DMS53 treated with DMSO at 0.1 percent for 48 hours (cell line): ENCODE results near the gene BICC1.
"Not testable (repeated sequence)": the region's sequence is repeated elsewhere in the genome, so short reads cannot be mapped to it uniquely, and the experiment has no call there.

Source experiments
- DNase-seq: peaks from one replicate; lab custom pipeline; 2025; ENCODE audit not compliant: unreplicated experiment; lab: John Stamatoyannopoulos, UW

Gene BICC1

GRCh38 chr10:58590152-58590840 lies 77.6 kb downstream of the BICC1 start:
- no peak for DNase-seq

DNA sequence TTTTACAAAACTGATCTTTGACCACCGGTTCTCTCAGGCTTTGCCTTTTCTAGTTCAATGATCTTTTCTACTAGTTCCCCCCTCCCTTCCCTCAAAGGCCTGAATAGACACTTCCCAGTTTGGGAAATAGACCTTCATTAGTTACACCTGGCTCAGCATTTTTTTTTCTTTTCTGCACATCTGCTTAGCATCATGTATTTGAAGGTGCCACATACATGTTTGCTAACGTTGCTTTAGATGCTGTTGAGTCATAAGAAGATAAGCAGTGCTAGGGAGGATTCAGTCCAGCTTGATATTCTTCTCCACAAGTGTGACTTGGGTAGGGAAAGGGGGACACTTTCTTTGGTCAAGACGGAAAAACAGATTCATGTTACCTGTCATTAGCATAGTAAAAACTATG lies 78.3 kb downstream of the BICC1 start:
- DNase-seq, result no peak

GRCh38 chr10:58593008-58593407 lies 80.3 kb downstream of the BICC1 start:
- no peak for DNase-seq

DNA sequence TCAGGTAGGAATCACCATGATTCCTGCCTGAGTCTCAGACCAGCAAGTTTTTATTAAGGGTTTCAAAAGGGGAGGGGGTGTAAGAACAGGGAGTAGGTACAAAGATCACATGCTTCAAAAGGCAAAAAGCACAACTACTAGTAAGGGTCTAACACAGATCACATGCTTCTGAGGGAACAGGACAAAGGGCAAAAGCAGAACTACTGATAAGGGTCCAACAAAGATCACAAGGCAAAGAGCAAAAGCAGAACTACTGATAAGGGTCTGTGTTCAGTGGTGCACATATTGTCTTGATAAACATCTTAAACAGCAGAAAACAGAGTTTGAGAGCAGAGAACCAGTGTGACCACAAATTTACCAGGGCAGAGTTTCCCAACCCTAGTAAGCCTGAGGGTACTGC lies 84.5 kb downstream of the BICC1 start:
- DNase-seq, result not testable (repeated sequence)

DNA sequence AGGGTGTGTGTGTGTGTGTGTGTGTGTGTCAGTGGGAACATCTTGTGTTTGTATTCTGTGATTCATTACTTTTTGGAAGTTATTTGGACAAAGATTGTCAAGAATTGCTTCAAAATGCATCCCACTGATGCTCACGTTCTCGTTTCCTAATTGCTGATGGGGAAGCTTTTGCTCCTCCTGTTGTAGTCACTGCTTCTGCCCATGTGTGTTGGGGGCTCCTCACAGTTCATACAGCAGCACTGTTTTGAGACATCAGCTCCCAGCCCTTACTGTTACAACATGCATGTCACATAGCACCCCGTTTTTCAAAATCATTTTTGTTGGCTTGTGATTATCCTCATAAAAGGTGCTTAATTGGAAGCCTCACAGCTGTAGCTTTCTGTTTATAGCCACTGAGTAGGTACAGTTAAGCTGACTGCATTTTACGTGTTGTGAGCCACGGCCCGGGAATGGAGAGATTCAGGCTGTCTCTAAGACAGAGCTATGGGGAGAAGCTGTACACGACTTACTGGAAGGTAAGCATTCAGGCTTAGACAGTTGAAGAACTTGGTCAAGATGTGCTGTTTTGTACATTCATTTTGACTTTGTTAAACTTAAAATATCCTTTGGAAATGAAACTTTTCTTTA lies 87.4 kb downstream of the BICC1 start:
- no peak for DNase-seq

DNA sequence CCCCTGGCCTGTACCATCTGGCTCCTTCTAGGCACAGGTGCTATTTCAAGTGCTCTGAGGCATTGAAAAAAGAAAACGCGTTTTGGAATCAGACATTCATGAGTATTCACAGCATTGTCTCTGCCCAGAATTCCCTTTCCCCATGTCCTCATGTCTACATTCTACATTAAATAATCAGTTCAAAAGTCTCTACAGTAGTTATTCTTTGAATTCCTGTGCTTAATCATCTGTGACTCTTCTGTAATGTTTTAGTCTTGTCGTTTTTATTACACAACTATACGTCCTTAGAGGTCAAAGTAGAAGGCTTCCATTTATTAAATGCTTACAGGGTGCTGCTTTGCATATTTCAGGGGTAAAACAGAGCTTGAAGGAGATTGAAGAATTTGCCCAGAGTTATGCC lies 95.7 kb downstream of the BICC1 start:
- no peak for DNase-seq

DNA sequence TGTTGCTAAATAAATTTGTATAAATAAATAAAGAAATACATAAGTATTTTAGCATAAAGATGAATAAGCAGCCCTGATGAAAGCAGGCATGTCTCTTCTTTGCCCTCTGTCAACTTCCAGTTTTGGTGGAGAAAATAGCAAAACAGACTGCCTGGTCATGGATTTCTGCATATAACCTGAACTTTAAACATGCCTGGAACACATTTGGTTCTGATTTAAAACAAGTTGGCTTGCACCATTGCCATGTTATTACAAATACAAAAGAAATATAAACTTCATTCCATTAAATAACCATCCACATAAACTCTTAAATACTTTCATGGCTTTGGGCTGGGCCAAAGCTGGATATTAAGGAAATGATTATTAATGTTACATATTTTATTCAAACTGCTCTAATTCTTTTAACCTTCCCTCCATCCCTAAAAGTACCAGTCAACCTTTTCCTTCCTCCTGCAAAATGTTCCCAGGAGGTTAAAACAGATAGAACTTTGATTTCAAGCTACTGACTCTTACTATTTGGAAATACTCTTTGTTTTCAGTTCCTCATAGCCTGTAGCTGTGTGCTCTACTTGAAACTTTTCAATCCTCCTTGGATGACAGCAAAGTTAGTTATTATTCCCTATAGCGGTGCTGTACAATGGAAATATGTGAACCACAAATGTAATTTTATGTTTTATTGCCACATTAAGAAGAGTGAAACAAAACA lies 96.3 kb downstream of the BICC1 start:
- no peak for DNase-seq

- DNase-seq, result no peak
These were observed 97.0 kb downstream of the BICC1 start for GRCh38 chr10:58609532-58610150.

DNA sequence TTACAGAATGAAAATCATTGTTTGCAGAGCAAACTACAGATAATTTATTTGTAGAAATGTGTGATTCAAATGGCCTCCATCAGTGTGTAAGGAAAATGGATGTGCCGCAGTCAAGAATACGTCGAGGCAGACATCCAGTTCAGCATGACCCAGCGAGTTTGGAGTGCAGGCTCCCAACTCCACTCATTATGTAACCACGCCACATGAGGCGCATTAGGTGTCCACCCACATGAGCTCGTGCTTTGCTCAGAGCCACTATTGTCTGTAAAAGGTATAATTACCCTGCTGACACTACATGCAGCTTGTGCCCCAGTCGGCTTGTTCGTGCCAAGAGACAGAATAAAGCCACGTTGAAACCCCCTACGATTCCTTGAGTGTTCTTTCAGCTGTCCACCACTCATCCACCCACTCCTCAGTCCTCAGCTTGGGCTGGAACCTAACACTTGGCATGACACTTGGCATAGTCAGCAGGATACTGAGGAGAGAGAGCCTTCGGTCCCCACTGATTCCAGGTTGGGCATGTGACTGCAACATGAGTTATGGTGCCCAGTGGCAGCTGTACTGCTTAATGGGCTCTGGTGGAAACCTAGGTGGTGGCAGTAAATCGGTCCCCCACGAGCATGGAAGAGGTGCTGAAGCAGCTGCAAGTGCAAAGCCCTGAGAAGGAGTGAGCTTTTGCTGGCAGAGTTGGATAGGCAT lies 102.7 kb downstream of the BICC1 start:
- DNase-seq, result no peak

GRCh38 chr10:58618158-58618676 lies 105.5 kb downstream of the BICC1 start:
- DNase-seq, result no peak

GRCh38 chr10:58621379-58622077 lies 108.9 kb downstream of the BICC1 start:
- no peak for DNase-seq

DNA sequence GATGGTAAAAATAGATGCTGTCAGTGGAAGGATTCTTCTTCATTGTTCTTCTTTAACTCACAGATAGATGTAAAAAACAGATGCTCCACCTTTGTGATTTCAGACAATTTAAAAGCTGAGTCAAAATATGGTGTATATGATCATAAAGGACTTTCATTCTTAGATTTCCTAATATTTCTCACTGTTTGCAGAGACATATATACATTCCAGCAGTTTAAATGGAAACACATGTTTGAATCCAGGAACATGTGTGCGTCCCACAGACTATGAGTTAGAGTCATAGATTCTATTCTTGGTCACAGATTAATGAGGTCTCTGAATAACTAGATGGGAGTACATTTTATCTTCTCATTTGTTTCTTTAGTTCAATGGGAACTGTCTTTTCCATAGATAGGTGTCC lies 109.6 kb downstream of the BICC1 start:
- DNase-seq, result no peak

DNA sequence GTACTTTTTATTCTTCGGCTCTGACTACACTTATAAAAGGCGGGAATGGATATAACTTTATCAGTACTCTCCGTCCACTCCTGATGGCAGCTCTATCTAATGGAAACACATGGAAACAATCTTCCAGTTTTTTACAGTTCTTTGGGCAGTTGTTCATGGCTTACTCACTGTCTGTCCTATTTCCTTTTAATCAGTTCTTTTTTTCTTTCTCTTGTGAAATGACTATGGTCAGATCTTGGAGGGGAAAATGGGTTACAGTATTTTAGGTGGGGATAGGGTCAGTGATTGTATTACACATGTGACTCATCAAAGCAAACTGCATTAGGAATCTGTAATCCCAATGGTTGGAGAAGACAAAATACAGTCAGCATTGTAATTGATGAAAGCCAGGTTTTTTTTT lies 112.4 kb downstream of the BICC1 start:
- DNase-seq, result no peak

DNA sequence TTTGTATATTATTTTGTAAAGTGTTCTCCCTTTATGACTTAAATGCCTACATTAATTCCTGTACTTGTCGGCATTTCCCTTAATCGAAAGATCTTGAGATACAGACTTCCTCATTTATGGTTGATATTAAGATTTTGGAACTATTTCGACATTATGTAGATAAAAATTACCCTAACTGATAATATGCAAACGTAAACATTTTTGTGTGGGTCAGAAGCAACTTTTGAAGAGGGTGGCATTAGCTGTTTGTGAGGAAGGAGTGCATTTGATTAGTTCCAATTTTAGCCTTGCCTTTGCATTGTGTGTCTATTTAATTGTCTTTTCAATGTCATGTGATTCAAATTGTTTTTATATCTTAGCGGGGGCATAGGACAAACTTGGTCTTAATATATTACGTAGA lies 114.7 kb downstream of the BICC1 start:
- DNase-seq, result no peak

GRCh38 chr10:58631715-58632114 lies 119.0 kb downstream of the BICC1 start:
- no peak for DNase-seq

DNA sequence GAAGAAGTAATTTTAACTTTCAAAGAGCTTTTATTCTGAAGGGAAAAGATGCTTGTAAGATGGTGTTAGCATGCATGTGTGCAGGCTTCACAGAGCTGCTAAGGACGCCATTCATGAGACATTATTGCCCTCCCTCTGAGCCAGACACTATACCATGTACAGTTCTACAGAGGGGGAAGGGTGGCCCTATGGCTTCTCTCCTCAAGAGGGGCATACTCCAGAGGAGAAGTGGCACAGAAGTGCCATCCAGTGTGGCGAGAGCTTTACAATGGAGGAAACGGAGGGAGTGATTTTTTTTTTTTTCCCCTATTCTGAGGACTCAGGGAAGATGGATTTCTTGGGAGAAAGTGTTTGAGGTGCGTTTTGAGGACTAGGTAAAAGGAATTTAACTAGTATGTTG lies 119.5 kb downstream of the BICC1 start:
- no peak for DNase-seq

GRCh38 chr10:58637352-58637751 lies 124.7 kb downstream of the BICC1 start:
- no peak for DNase-seq

DNA sequence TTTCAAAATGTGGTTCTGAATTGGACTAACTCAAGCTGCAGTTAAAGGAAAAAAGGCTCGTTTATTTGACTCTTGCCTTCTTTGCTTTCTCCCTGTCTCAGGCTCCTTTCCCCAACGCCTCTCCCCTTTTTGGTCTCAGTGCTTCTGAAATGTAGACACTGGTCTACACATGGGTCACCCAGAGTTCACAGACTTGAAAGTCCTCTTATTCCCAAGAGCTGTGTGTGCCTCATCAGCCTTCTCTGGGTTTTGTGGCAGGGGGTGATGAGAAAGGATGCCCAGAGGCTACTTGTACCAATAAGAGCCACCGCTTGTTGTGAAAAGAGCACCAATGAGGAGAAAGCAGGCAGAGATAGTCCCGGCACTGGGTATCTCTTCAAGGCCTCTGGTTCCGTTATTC lies 125.7 kb downstream of the BICC1 start:
- DNase-seq, result no peak

- peak; percentile 60 for DNase-seq
These were observed 128.4 kb downstream of the BICC1 start for GRCh38 chr10:58641095-58641531.

DNA sequence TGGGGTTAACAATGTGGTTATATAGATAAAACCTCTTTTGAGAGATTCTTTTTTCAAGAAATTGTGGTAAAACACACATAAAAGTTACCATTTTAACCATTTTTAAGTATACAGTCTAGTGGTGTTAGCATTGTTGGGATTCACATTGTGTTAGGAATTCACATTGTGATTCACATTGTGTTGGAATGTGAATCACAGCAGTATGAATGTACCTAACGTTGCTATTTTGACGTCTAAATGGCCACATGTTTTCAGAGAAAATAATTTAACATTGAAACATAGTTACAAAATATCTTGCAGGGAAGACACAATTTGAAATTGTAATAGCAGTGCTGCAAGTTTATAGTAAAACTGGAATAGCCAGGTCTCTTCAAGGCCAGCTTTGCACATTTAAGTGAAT lies 129.0 kb downstream of the BICC1 start:
- no peak for DNase-seq
